ENCODE results near the gene MYBL2.

MYBL2 gene

GRCh38 chr20:43662943-43663655, 3.8 kb upstream of the MYBL2 start:
- TF ChIP-seq POLR2A (IDR thresholded peaks at IDR 0.05; ENCODE audit: low read depth, low read length): no peak
- no peak for TF ChIP-seq TAF1 (IDR thresholded peaks at IDR 0.05; ENCODE audit: borderline replicate concordance, low read depth, low read length)
- no peak for TF ChIP-seq POLR2AphosphoS5 (IDR thresholded peaks at IDR 0.05; ENCODE audit: low read depth, low read length)
- FAIRE-seq: no peak

GRCh38 chr20:43665466-43666176, 1.3 kb upstream of the MYBL2 start:
- TF ChIP-seq POLR2AphosphoS5 (IDR thresholded peaks at IDR 0.05; ENCODE audit: low read depth, low read length): no peak
- TF ChIP-seq TAF1 (IDR thresholded peaks at IDR 0.05; ENCODE audit: borderline replicate concordance, low read depth, low read length): no peak
- no peak for TF ChIP-seq POLR2A (IDR thresholded peaks at IDR 0.05; ENCODE audit: low read depth, low read length)
- DNase-seq (ENCODE audit: insufficient read length): no peak
- no peak for FAIRE-seq

More at GRCh38 chr20:43662943-43663655, 3.8 kb upstream of the MYBL2 start:
- no peak for DNase-seq (ENCODE audit: insufficient read length)

GRCh38 chr20:43667341-43668132, 623 bp downstream of the MYBL2 start:
- TF ChIP-seq POLR2A (IDR thresholded peaks at IDR 0.05; ENCODE audit: low read depth, low read length): no peak
- no peak for TF ChIP-seq POLR2AphosphoS5 (IDR thresholded peaks at IDR 0.05; ENCODE audit: low read depth, low read length)
- no peak for TF ChIP-seq TAF1 (IDR thresholded peaks at IDR 0.05; ENCODE audit: borderline replicate concordance, low read depth, low read length)
- DNase-seq (ENCODE audit: insufficient read length): peak; percentile 36
- no peak for FAIRE-seq

- TF ChIP-seq POLR2AphosphoS5 (IDR thresholded peaks at IDR 0.05; ENCODE audit: low read depth, low read length): no peak
- TF ChIP-seq TAF1 (IDR thresholded peaks at IDR 0.05; ENCODE audit: borderline replicate concordance, low read depth, low read length): no peak
- TF ChIP-seq POLR2A (IDR thresholded peaks at IDR 0.05; ENCODE audit: low read depth, low read length): no peak
- DNase-seq (ENCODE audit: insufficient read length): no peak
- FAIRE-seq: no peak
Measured at GRCh38 chr20:43669332-43669731, 2.4 kb downstream of the MYBL2 start.

- no peak for FAIRE-seq
- no peak for TF ChIP-seq TAF1 (IDR thresholded peaks at IDR 0.05; ENCODE audit: borderline replicate concordance, low read depth, low read length)
- no peak for TF ChIP-seq POLR2A (IDR thresholded peaks at IDR 0.05; ENCODE audit: low read depth, low read length)
- no peak for TF ChIP-seq POLR2AphosphoS5 (IDR thresholded peaks at IDR 0.05; ENCODE audit: low read depth, low read length)
Measured at GRCh38 chr20:43670423-43670822, 3.5 kb downstream of the MYBL2 start.

GRCh38 chr20:43676368-43676767, 9.5 kb downstream of the MYBL2 start:
- DNase-seq (ENCODE audit: insufficient read length): no peak
- TF ChIP-seq POLR2AphosphoS5 (IDR thresholded peaks at IDR 0.05; ENCODE audit: low read depth, low read length) (no peak), POLR2A (IDR thresholded peaks at IDR 0.05; ENCODE audit: low read depth, low read length) (no peak), TAF1 (IDR thresholded peaks at IDR 0.05; ENCODE audit: borderline replicate concordance, low read depth, low read length) (no peak)
- FAIRE-seq: no peak

More at GRCh38 chr20:43670423-43670822, 3.5 kb downstream of the MYBL2 start:
- no peak for DNase-seq (ENCODE audit: insufficient read length)

- no peak for DNase-seq (ENCODE audit: insufficient read length)
- TF ChIP-seq TAF1 (IDR thresholded peaks at IDR 0.05; ENCODE audit: borderline replicate concordance, low read depth, low read length) (no peak), POLR2AphosphoS5 (IDR thresholded peaks at IDR 0.05; ENCODE audit: low read depth, low read length) (no peak), POLR2A (IDR thresholded peaks at IDR 0.05; ENCODE audit: low read depth, low read length) (no peak)
- FAIRE-seq: no peak
Measured at GRCh38 chr20:43680981-43681380, 14.1 kb downstream of the MYBL2 start.

GRCh38 chr20:43681468-43681942, 14.6 kb downstream of the MYBL2 start:
- DNase-seq (ENCODE audit: insufficient read length) (peak; percentile 22), FAIRE-seq (no peak)
- TF ChIP-seq TAF1 (IDR thresholded peaks at IDR 0.05; ENCODE audit: borderline replicate concordance, low read depth, low read length): no peak
- peak; percentile 6; the same call in 1 of the 2 replicates for TF ChIP-seq POLR2A (IDR thresholded peaks at IDR 0.05; ENCODE audit: low read depth, low read length)

- TF ChIP-seq POLR2A (IDR thresholded peaks at IDR 0.05; ENCODE audit: low read depth, low read length): peak; percentile 14; the same call in 1 of the 2 replicates
- no peak for TF ChIP-seq TAF1 (IDR thresholded peaks at IDR 0.05; ENCODE audit: borderline replicate concordance, low read depth, low read length)
- peak; percentile 70; the same call in 1 of the 2 replicates for TF ChIP-seq POLR2AphosphoS5 (IDR thresholded peaks at IDR 0.05; ENCODE audit: low read depth, low read length)
- FAIRE-seq: peak; percentile 98
- DNase-seq (ENCODE audit: insufficient read length): peak; percentile 66
Measured at GRCh38 chr20:43681991-43682410, 15.1 kb downstream of the MYBL2 start.

- FAIRE-seq (no peak), DNase-seq (ENCODE audit: insufficient read length) (no peak)
- TF ChIP-seq TAF1 (IDR thresholded peaks at IDR 0.05; ENCODE audit: borderline replicate concordance, low read depth, low read length) (no peak), POLR2A (IDR thresholded peaks at IDR 0.05; ENCODE audit: low read depth, low read length) (no peak), POLR2AphosphoS5 (IDR thresholded peaks at IDR 0.05; ENCODE audit: low read depth, low read length) (no peak)
Measured at GRCh38 chr20:43682446-43682845, 15.5 kb downstream of the MYBL2 start.

GRCh38 chr20:43686820-43687219, 19.9 kb downstream of the MYBL2 start:
- DNase-seq (ENCODE audit: insufficient read length) (no peak), FAIRE-seq (no peak)
- TF ChIP-seq TAF1 (IDR thresholded peaks at IDR 0.05; ENCODE audit: borderline replicate concordance, low read depth, low read length) (no peak), POLR2AphosphoS5 (IDR thresholded peaks at IDR 0.05; ENCODE audit: low read depth, low read length) (no peak), POLR2A (IDR thresholded peaks at IDR 0.05; ENCODE audit: low read depth, low read length) (no peak)

All from GM12892 (cell line).